NK-92 (cell line): ENCODE measurements around the gene PCBP3.

Experiments used
- DNase-seq: peaks from one replicate; lab custom pipeline; 2025; ENCODE audit not compliant: unreplicated experiment; lab: John Stamatoyannopoulos, UW

Gene PCBP3

DNA sequence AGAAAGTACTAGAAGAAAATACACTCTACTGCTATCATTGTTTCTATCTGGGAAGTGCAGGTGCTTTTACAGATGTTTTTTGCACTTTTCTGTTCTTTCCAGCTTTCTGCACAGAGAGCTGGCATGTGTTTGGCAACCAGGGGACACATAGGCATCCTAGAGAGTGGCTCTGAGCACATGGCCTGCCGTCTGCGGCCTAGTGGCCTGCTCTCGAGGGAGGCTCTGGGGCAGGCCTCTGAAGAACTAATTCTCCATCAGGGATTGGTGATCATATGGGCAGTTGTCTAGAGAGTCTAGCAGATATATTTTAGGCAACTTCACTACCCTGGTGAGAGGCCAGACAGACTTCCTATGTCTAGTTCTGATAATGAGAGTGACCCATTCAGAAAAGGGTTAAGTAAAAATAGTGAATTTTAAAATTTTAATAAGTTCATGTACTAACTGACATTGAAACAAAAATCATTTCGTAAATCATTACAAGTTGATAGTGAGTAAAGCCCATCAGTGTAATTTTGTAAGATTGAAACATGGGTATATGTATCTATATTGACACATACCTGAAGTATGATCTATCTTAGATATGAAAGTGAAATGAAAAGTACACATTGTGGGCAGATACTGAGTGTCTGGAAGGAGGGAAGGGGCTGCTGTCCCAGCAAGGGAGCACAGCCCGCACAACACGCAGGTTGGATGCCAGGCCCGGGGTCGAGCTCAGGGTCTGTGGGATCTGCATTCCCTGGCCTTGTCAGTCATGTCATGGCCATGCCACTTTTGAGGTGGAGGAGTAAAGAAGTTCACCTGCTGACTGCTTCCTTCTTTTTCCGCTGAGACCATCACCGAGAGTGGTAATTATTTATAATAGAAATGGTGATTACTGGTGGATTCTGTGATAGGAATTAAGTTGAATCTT is 79.8 kb downstream of the PCBP3 start:
- no peak for DNase-seq

DNA sequence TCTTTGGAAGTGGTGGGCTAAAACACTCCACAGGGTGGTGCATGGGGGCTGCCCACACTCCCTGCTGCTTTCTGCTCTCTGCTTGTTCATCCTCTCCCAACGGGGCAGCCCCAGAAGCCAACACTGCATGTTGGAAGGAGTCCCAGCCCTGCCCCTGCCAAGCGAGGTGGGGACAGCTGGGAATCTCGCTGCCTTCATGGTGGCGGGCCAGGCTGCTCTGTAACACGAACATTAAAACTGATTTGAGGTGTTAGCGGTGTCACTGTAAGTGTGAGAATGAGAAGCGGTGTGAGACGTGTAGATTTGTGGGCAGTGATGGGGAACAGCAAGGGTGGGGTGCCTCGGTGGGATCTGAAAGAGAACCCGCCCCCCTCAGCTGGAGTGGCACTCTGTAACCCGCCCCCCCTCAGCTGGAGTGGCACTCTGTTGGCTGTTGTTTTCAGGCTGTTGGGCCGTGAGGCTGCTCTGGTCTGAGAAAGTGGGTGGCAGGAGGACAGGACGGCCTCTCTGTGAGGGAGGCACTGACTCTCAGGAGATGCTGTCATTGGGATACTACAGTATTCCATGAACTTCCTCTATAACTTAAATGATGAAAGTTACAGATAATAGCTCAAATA is 80.9 kb downstream of the PCBP3 start:
- no peak for DNase-seq

- DNase-seq = no peak
These were observed 81.7 kb downstream of the PCBP3 start for GRCh38 chr21:45724994-45725843.

DNA sequence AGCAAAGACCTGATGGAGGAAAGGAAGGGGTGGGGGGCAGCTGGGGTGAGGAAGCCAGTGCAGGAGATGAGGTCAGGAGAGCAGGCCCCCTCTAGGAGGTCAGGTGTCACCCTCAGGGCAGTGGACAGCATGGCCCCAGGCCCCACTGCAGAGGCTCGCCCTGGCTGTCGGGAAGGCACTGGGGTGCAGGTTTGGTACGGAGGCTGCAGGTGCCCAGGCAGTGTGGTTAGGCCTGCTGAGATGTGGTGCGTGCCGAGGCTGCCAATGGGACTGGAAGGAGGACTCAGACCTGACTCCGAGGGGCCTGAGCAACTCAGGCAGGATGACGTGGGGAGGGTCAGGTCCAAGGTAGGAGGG is 82.3 kb downstream of the PCBP3 start:
- DNase-seq = no peak

GRCh38 chr21:45726438-45726837 is 82.9 kb downstream of the PCBP3 start:
- DNase-seq = no peak

DNA sequence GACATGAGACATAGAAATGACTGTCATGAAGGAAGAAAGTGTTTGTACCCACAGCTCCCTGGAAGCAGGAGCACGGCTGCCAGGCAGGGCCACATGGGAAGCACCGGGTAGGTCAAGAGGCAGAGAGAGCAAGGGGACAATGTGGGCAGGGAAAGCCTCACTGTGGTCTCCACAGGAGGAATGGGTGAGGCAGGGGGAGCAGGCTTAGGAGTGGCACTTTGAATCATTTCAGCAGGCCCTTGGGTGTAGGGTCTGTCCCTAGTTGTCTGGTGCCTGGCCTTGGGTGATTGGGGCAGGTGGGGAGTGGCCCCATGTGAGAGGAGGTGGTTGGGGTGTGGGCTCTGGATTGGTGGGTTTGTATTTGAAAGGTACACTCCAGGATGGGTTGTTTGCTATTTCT is 83.9 kb downstream of the PCBP3 start:
- DNase-seq = no peak

GRCh38 chr21:45735259-45736000 is 91.9 kb downstream of the PCBP3 start:
- DNase-seq = no peak

- DNase-seq = no peak
These were observed 92.6 kb downstream of the PCBP3 start for GRCh38 chr21:45736042-45736689.

DNA sequence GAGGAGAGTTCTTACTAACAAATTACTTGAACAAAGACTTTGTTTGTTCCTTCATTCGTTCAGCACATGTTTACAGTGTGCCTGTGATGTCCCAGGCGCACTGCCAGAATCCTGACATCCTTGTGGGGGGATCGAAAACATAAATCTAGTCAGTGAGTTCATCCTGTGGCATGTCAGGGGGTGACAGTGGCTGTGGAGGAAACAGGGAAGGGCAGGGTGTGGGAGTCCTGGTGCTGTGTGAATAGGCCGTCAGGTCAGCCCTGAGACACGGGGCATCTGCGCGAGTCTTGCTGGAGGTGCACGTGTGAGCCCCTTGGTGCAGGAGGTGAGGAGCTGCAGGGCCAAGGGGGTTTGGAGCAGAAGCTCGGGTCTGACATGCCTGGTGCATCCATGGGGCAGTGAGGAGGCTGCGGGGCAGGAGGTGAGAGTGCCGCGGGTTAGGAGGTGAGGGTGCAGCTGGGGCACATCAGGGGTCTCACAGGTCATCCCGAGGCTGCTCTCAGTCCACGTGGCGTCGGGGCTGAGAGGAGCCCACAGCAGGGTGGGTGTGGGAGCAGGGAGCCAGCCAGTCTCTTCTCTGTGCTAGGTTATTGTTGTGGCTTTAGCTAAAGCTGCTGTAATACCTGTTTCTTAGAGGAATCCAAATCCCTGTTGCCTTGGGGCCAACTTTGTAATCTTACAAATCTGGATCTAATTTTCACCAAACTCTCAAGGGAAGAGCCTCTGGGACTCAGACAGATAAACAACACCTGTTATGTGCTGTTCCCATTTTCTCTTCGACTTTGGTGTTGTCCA is 93.4 kb downstream of the PCBP3 start:
- DNase-seq = no peak

- DNase-seq = no peak
These were observed 94.1 kb downstream of the PCBP3 start for GRCh38 chr21:45737485-45738166.

- DNase-seq = no peak
These were observed 95.9 kb downstream of the PCBP3 start for GRCh38 chr21:45739218-45740087.

DNA sequence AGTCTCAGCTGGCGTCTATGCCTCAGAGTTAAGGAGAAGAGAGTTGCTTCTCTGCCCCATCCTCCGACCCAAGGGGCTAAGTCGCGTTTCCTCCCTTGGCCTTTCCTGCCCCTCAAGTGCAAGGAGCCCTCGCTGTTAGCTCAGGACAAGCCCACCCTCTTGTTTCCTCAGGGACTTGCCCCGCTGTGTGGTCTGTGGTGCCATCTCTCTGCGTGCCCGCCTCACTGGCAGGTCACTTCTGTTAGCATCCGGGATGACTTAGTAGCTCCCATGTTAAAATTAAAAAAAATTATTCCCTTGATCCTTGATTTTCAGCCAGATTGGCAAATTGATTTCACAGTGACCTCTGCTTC is 96.5 kb downstream of the PCBP3 start:
- DNase-seq = no peak

DNA sequence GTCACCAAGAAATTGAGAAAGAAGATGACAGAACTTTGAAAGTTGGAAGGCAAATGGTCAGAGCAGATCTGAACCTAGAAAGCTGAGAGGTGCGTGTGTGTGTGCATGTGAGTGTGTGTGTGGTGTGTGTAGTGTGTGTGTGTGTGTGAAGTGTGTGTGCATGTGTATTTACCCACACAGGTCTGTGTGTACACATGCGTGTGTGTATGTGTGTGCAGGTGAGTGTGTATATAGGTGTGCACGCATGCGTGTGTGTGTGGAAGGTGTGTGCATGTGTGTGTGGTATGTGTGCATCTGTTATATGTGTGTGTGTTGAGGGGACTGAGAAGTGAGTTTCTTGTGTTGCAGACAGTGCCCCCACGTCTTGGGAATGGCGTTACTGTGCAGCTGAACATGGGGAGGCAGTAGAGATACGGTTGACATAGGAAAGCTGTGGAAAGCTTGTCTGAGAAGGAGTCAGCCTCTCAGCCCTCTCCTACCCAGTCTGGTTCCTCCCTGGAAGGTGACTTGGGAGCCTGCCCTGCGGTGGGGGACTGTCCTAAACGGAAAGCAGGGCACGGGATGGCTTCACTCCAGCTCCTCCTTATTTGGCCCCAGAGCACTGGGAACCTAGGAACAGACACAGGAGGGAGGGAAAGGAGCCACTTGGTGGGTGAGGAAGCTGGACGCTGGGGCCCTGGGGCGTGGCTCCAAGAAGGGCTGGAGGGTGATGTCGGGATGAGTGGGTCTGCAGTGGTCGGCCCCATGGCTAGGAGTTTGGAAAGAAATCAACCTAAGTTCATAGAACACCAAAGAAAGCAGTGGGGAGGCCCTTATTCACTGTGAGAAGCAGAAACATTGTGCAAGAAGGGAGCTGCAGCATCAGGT is 97.2 kb downstream of the PCBP3 start:
- DNase-seq = no peak

DNA sequence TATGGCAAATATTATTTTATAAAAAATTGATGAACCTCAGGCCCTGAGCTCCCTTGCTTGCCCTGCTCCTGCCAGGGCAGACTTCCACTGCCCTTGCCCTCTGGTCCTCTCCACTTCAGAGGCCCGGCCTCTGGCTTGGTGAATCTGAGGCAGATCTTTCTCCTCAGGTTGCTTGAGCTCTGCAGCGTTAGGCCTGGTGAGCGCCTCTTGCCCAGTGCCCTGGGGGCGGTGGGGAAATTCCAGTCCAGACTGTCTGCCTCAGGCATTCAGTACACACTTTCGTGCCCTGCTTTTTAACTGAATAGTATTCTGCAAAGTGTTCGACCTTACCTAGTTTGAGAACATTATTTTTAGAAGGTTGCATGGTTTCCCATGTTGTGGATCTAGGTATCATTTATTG is 98.2 kb downstream of the PCBP3 start:
- no peak for DNase-seq

DNA sequence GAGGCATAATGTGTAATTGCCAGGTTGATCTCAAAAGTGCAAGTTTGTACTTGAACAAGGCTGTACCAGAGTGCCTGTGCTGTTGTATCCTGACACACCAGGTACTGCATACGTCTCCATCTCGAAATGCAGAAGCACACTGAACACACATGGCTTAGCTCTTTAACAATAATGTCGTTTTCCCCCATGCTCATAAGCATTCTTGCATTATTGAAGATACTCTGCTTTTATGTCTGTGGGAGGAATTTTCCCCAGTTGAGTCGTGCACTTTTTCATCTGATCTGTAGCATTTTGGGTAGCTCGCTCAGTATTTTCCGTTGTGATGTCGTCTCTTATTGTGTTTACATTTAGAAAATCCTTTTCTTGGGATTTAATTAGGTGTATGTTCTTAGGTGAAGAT is 98.7 kb downstream of the PCBP3 start:
- no peak for DNase-seq

DNA sequence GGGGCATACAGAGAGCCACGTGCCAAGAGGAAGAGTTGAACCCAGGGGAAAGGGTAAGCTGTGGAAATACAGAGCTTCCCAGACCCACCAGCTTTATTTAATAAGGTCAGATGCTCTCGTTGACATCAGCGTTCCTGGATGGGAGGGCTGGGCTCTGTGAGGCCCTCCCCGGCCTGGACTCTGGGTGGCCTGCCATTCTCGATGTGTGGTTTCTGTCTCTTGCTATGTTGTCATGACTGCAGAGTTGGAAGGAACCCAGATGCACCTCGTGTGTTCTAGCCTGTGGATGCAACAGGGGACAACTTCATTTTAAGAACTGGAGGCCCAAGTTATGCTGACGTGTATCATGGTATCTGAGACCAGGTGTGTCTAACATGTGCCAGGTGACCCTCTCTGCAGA is 101.7 kb downstream of the PCBP3 start:
- DNase-seq = no peak

GRCh38 chr21:45747233-45747766 is 103.8 kb downstream of the PCBP3 start:
- DNase-seq = no peak
